ENCODE measurements around the gene TOE1. TPM values are rescaled to one million over a fixed set of nuclear protein-coding genes. Genes with fewer than 3 reads are reported as not detected.
A peak's percentile ranks its signal among the peaks of the same experiment; 100 is the strongest.
"Not testable (repeated sequence)": the region's sequence is repeated elsewhere in the genome, so short reads cannot be mapped to it uniquely, and the experiment has no call there.

The TOE1 gene
- total RNA-seq, 4 donors from 2014 or later: 2.9 to 9.4 (median 5.3) TPM

GRCh38 chr1:45355683-45356082, 15.7 kb downstream of the TOE1 start:
- peaks cover 48 to 49% of the 10 kb centered on the region in 2 donors for H3K4me1 ChIP-seq
- intact Hi-C loops (cut with DNase I; ENCODE audit: low total_unique reads) (no loop called here), in situ Hi-C loops (cut with MboI; ENCODE audit: low sequenced_read_pairs in 4 of 4) (loop anchor here in 2 of 4 donors (5.0 to 10.0 kb wide), 2 partner anchors 137 to 209 kb away; partner anchors contain the start of gene TESK2 (in 1 of the 2))
- TF ChIP-seq, protein P1, sequence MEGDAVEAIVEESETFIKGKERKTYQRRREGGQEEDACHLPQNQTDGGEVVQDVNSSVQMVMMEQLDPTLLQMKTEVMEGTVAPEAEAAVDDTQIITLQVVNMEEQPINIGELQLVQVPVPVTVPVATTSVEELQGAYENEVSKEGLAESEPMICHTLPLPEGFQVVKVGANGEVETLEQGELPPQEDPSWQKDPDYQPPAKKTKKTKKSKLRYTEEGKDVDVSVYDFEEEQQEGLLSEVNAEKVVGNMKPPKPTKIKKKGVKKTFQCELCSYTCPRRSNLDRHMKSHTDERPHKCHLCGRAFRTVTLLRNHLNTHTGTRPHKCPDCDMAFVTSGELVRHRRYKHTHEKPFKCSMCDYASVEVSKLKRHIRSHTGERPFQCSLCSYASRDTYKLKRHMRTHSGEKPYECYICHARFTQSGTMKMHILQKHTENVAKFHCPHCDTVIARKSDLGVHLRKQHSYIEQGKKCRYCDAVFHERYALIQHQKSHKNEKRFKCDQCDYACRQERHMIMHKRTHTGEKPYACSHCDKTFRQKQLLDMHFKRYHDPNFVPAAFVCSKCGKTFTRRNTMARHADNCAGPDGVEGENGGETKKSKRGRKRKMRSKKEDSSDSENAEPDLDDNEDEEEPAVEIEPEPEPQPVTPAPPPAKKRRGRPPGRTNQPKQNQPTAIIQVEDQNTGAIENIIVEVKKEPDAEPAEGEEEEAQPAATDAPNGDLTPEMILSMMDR (IDR thresholded peaks at IDR 0.05 in 4 of 5, conservative IDR thresholded peaks at IDR 0.05 in 1 of 5): no peak
- TF ChIP-seq POLR2A (IDR thresholded peaks at IDR 0.05): no peak
- H3K27ac ChIP-seq: peak overlapping the region; percentile 53 to 82 (median 70)
- ATAC-seq (no peak), DNase-seq (no peak)
- no peaks in the 10 kb centered on the region for H3K9me3 ChIP-seq
- no peaks in the 10 kb centered on the region for H3K36me3 ChIP-seq
- H3K4me3 ChIP-seq: no peak overlapping the region
- no peaks in the 10 kb centered on the region for H3K27me3 ChIP-seq

- intact Hi-C loops (cut with DNase I; ENCODE audit: low total_unique reads) (no loop called here), in situ Hi-C loops (cut with MboI; ENCODE audit: low sequenced_read_pairs in 4 of 4) (loop anchor here in 2 of 4 donors (5.0 to 10.0 kb wide), 2 partner anchors 136 to 209 kb away; partner anchors contain the start of gene TESK2 (in 1 of the 2))
- Histone ChIP-seq H3K27ac (peak overlapping the region; percentile 53 to 82 (median 70)), H3K4me1 (peaks cover 46 to 50% of the 10 kb centered on the region in 2 donors), H3K4me3 (no peak overlapping the region), H3K27me3 (no peaks in the 10 kb centered on the region), H3K9me3 (no peaks in the 10 kb centered on the region), H3K36me3 (no peaks in the 10 kb centered on the region)
- peak; percentile 50 to 62 for DNase-seq
- TF ChIP-seq POLR2A (IDR thresholded peaks at IDR 0.05): no peak
- TF ChIP-seq, protein P1 (IDR thresholded peaks at IDR 0.05 in 4 of 5, conservative IDR thresholded peaks at IDR 0.05 in 1 of 5): no peak
- peak; percentile 71 to 79 for ATAC-seq
These were observed 16.2 kb downstream of the TOE1 start for GRCh38 chr1:45356186-45356585.

DNA sequence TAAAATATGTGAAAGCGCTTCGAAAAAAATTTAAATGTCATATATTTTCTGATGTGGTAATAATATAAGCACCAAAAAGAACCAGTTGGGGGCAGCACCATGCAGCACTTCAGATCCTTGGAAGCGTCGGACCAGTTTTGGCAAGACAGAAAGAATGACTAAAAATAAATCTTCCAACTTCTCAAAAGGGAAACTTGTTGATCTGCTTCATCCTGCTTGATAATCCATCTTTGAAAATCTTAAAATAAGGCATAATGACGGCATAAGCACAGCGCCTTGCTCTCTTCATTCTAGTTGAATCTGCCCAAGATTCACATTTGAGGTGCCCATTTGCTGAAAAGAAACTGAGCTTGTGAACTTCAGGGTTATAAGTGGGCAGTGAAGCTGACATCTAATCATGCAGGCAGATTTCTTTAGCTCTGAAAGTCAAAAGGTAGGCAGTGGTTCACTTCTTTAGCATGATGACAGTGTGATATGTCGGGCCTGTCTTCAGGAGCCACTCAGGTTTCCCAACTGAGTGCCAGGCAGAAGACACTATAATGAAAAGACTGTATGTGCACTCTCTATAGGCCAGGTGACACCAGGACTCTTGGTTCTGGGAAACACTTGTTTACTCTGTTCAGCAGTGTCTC, 20.0 kb downstream of the TOE1 start:
- in situ Hi-C loops (cut with MboI; ENCODE audit: low sequenced_read_pairs in 4 of 4): loop anchor here (5.0 to 10.0 kb wide), 3 partner anchors 132 to 215 kb away; partner anchors contain the start of gene TESK2 (in 4 of the 4)
- H3K4me3 ChIP-seq: peak overlapping the region in 2 of 4 donors; percentile 27 to 29

DNA sequence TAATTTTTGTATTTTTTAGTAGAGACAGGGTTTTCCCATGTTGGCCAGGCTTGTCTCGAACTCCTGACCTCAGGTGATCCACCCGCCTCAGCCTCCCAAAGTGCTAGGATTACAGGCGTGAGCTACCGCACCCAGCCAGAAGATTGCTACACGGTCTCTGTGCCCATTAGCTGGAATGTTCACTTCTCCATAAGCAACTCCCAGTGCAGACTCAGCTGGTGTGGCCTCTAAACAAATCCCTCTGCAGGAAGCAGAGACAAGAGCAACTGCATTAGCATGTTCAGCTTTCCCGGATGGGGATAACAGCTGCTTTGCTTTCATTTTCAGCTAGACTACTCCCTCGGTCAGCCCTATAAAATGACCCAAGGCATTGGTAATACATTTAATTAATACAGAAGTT, 21.0 kb downstream of the TOE1 start:
- in situ Hi-C loops (cut with MboI; ENCODE audit: low sequenced_read_pairs in 4 of 4) (loop anchor here (5.0 to 10.0 kb wide), 3 partner anchors 131 to 214 kb away; partner anchors contain the start of gene TESK2 (in 3 of the 4)), intact Hi-C loops (cut with DNase I; ENCODE audit: low total_unique reads) (loop anchor here (1.0 to 5.0 kb wide), 3 partner anchors 76 to 209 kb away; no protein-coding TSS in a partner anchor)
- H3K4me3 ChIP-seq: peak overlapping the region in 3 of 4 donors; percentile 20 to 26 (median 21)
- ATAC-seq (peak; percentile 68 to 83), DNase-seq (peak; percentile 52 to 74)
- not testable (repeated sequence) for H3K36me3 ChIP-seq, H3K9me3 ChIP-seq, H3K27me3 ChIP-seq
- TF ChIP-seq, protein P1 (IDR thresholded peaks at IDR 0.05 in 4 of 5, conservative IDR thresholded peaks at IDR 0.05 in 1 of 5): peak in 1 of 5 experiments; percentile 26
- peak overlapping the region; percentile 84 to 89 (median 86) for H3K27ac ChIP-seq
- H3K4me1 ChIP-seq: peaks cover 25 to 26% of the 10 kb centered on the region in 2 donors

More for the DNA sequence above, 20.0 kb downstream of the TOE1 start:
- Histone ChIP-seq H3K27me3 (no peaks in the 10 kb centered on the region), H3K4me1 (peaks cover 31 to 33% of the 10 kb centered on the region in 2 donors), H3K27ac (peak overlapping the region; percentile 84 to 89 (median 86)), H3K36me3 (no peaks in the 10 kb centered on the region), H3K9me3 (no peaks in the 10 kb centered on the region)
- peak; percentile 56 to 70 for DNase-seq
- intact Hi-C loops (cut with DNase I; ENCODE audit: low total_unique reads): loop anchor here (1.0 to 5.0 kb wide), 3 partner anchors 77 to 210 kb away; no protein-coding TSS in a partner anchor
- no peak for TF ChIP-seq POLR2A (IDR thresholded peaks at IDR 0.05)
- TF ChIP-seq, protein P1 (IDR thresholded peaks at IDR 0.05 in 4 of 5, conservative IDR thresholded peaks at IDR 0.05 in 1 of 5): peak; percentile 67 to 76 (median 71)
- ATAC-seq: peak; percentile 76 to 77

All from gastrocnemius medialis (tissue), 4 donors.